Activated CD4-positive, CD25-positive, alpha-beta regulatory T cell (primary cell): ENCODE results near the gene ITGB5.
"Not testable (repeated sequence)": the region's sequence is repeated elsewhere in the genome, so short reads cannot be mapped to it uniquely, and the experiment has no call there.

Experiments used
- DNase-seq, 4 experiments: peaks; one replicate each; lab custom pipeline; 2025; lab: John Stamatoyannopoulos, UW

The ITGB5 gene

GRCh38 chr3:124770336-124771082, 116.7 kb downstream of the ITGB5 start:
- DNase-seq: no peak

GRCh38 chr3:124769462-124769861, 117.7 kb downstream of the ITGB5 start:
- DNase-seq: no peak

GRCh38 chr3:124768812-124769211, 118.4 kb downstream of the ITGB5 start:
- DNase-seq: no peak

- DNase-seq: no peak
Observed at GRCh38 chr3:124767691-124768090, 119.5 kb downstream of the ITGB5 start.

GRCh38 chr3:124767264-124767663, 119.9 kb downstream of the ITGB5 start:
- DNase-seq: no peak

GRCh38 chr3:124766113-124767095, 120.8 kb downstream of the ITGB5 start:
- DNase-seq: no peak

- no peak for DNase-seq
Observed at GRCh38 chr3:124765197-124765840, 121.8 kb downstream of the ITGB5 start.

GRCh38 chr3:124764746-124765145, 122.4 kb downstream of the ITGB5 start:
- no peak for DNase-seq

GRCh38 chr3:124763644-124764358, 123.4 kb downstream of the ITGB5 start:
- DNase-seq: no peak

- no peak for DNase-seq
Observed at GRCh38 chr3:124763206-124763605, 124.0 kb downstream of the ITGB5 start.

- DNase-seq: no peak
Observed at GRCh38 chr3:124762661-124763011, 124.5 kb downstream of the ITGB5 start.

GRCh38 chr3:124761935-124762660, 125.1 kb downstream of the ITGB5 start:
- no peak for DNase-seq

GRCh38 chr3:124761250-124761796, 125.8 kb downstream of the ITGB5 start:
- peak; percentile 49 to 69 (median 62) for DNase-seq

- no peak for DNase-seq
Observed at GRCh38 chr3:124760601-124761000, 126.6 kb downstream of the ITGB5 start.

GRCh38 chr3:124759666-124760401, 127.3 kb downstream of the ITGB5 start:
- DNase-seq: no peak

- no peak for DNase-seq
Observed at GRCh38 chr3:124758851-124759635, 128.1 kb downstream of the ITGB5 start.

GRCh38 chr3:124757926-124758325, 129.2 kb downstream of the ITGB5 start:
- not testable (repeated sequence) for DNase-seq

- DNase-seq: no peak
Observed at GRCh38 chr3:124752051-124752450, 135.1 kb downstream of the ITGB5 start.

GRCh38 chr3:124751501-124751900, 135.7 kb downstream of the ITGB5 start:
- no peak for DNase-seq
